HAP-1 (cell line): ENCODE data around the gene SLIT3.

Experiments used
- DNase-seq, 2 experiments: peaks; one replicate each; pipeline ENCODE4 v3.0.0-alpha.2; 2016 to 2020; ENCODE audit warnings: low spot score in 2 of 2
- H3K27me3 ChIP-seq: fragments of 250-450 bp; sonication (Bioruptor Pico); 2 replicates; pipeline ENCODE4 v1.5.1; 2020; ENCODE audit warnings: low read depth, mild to moderate bottlenecking, moderate library complexity
- H3K36me3 ChIP-seq: fragments of 250-450 bp; sonication (Bioruptor Pico); replicated peaks from 2 replicates; pipeline ENCODE4 v1.5.1; 2020; ENCODE audit warnings: mild to moderate bottlenecking
- H3K4me1 ChIP-seq: fragments of 250-450 bp; sonication (Bioruptor Pico); 2 replicates; pipeline ENCODE4 v1.5.1; 2020; ENCODE audit warnings: mild to moderate bottlenecking
- H3K4me3 ChIP-seq: fragments of 250-450 bp; sonication (Bioruptor Pico); 2 replicates; pipeline ENCODE4 v1.5.1; 2020; ENCODE audit warnings: mild to moderate bottlenecking, moderate library complexity
- H3K9me3 ChIP-seq: fragments of 250-450 bp; sonication (Bioruptor Pico); 2 replicates; pipeline ENCODE4 v1.5.1; 2020; ENCODE audit warnings: mild to moderate bottlenecking, moderate library complexity
- in situ Hi-C: fragments of 300-500 bp; cut with MboI; formaldehyde crosslinking; loops from 3 replicates; pipeline ENCODE4 v1.14.3; 2020; ENCODE audit warnings: low sequenced_read_pairs, inconsistent platforms, mixed read lengths

SLIT3 gene

GRCh38 chr5:169182797-169183196 lies 118.1 kb downstream of the SLIT3 start:
- DNase-seq: no peak
- in situ Hi-C loops: no loop called here
- Histone ChIP-seq H3K27me3 (no peaks in the 10 kb centered on the region), H3K36me3 (no peaks in the 10 kb centered on the region), H3K4me3 (no peak overlapping the region), H3K4me1 (no peaks in the 10 kb centered on the region), H3K9me3 (no peaks in the 10 kb centered on the region)

GRCh38 chr5:169181814-169182213 lies 119.1 kb downstream of the SLIT3 start:
- Histone ChIP-seq H3K36me3 (no peaks in the 10 kb centered on the region), H3K27me3 (no peaks in the 10 kb centered on the region), H3K4me3 (no peak overlapping the region), H3K9me3 (no peaks in the 10 kb centered on the region), H3K4me1 (no peaks in the 10 kb centered on the region)
- in situ Hi-C loops: no loop called here
- DNase-seq: no peak

GRCh38 chr5:169178754-169179153 lies 122.2 kb downstream of the SLIT3 start:
- no peak for DNase-seq
- Histone ChIP-seq H3K27me3 (no peaks in the 10 kb centered on the region), H3K36me3 (no peaks in the 10 kb centered on the region), H3K4me1 (no peaks in the 10 kb centered on the region), H3K9me3 (no peaks in the 10 kb centered on the region), H3K4me3 (no peak overlapping the region)
- in situ Hi-C loops: no loop called here

- DNase-seq: no peak
- Histone ChIP-seq H3K36me3 (no peaks in the 10 kb centered on the region), H3K4me1 (no peaks in the 10 kb centered on the region), H3K4me3 (no peak overlapping the region), H3K27me3 (no peaks in the 10 kb centered on the region), H3K9me3 (no peaks in the 10 kb centered on the region)
- in situ Hi-C loops: no loop called here
These were observed 122.7 kb downstream of the SLIT3 start for GRCh38 chr5:169178274-169178673.

- in situ Hi-C loops: no loop called here
- no peaks in the 10 kb centered on the region for H3K36me3 ChIP-seq
- H3K4me3 ChIP-seq: no peak overlapping the region
These were observed 123.9 kb downstream of the SLIT3 start for GRCh38 chr5:169176709-169177694.

GRCh38 chr5:169175733-169176132 lies 125.2 kb downstream of the SLIT3 start:
- in situ Hi-C loops: no loop called here
- no peaks in the 10 kb centered on the region for H3K36me3 ChIP-seq
- H3K9me3 ChIP-seq: no peaks in the 10 kb centered on the region
- H3K27me3 ChIP-seq: no peaks in the 10 kb centered on the region
- H3K4me3 ChIP-seq: no peak overlapping the region
- DNase-seq: no peak
- no peaks in the 10 kb centered on the region for H3K4me1 ChIP-seq

More at GRCh38 chr5:169176709-169177694, 123.9 kb downstream of the SLIT3 start:
- DNase-seq: no peak
- no peaks in the 10 kb centered on the region for H3K4me1 ChIP-seq
- H3K9me3 ChIP-seq: no peaks in the 10 kb centered on the region
- H3K27me3 ChIP-seq: no peaks in the 10 kb centered on the region

GRCh38 chr5:169174923-169175322 lies 126.0 kb downstream of the SLIT3 start:
- no peak for DNase-seq
- Histone ChIP-seq H3K27me3 (no peaks in the 10 kb centered on the region), H3K4me1 (no peaks in the 10 kb centered on the region), H3K36me3 (no peaks in the 10 kb centered on the region), H3K9me3 (no peaks in the 10 kb centered on the region), H3K4me3 (no peak overlapping the region)
- in situ Hi-C loops: no loop called here

GRCh38 chr5:169173372-169173771 lies 127.6 kb downstream of the SLIT3 start:
- Histone ChIP-seq H3K27me3 (no peaks in the 10 kb centered on the region), H3K4me1 (no peaks in the 10 kb centered on the region), H3K4me3 (no peak overlapping the region), H3K36me3 (no peaks in the 10 kb centered on the region), H3K9me3 (no peaks in the 10 kb centered on the region)
- DNase-seq: peak in 1 of 2 experiments; percentile 19
- in situ Hi-C loops: no loop called here

GRCh38 chr5:169171515-169171914 lies 129.4 kb downstream of the SLIT3 start:
- Histone ChIP-seq H3K27me3 (no peaks in the 10 kb centered on the region), H3K9me3 (no peaks in the 10 kb centered on the region), H3K4me3 (no peak overlapping the region), H3K36me3 (no peaks in the 10 kb centered on the region), H3K4me1 (no peaks in the 10 kb centered on the region)
- in situ Hi-C loops: no loop called here
- DNase-seq: no peak

GRCh38 chr5:169169783-169170182 lies 131.2 kb downstream of the SLIT3 start:
- in situ Hi-C loops: no loop called here

GRCh38 chr5:169168280-169168679 lies 132.7 kb downstream of the SLIT3 start:
- H3K4me1 ChIP-seq: no peaks in the 10 kb centered on the region
- H3K27me3 ChIP-seq: no peaks in the 10 kb centered on the region
- in situ Hi-C loops: no loop called here
- no peak overlapping the region for H3K4me3 ChIP-seq
- DNase-seq: no peak
- H3K9me3 ChIP-seq: no peaks in the 10 kb centered on the region
- H3K36me3 ChIP-seq: no peaks in the 10 kb centered on the region

More at GRCh38 chr5:169169783-169170182, 131.2 kb downstream of the SLIT3 start:
- Histone ChIP-seq H3K36me3 (no peaks in the 10 kb centered on the region), H3K27me3 (no peaks in the 10 kb centered on the region), H3K4me1 (no peaks in the 10 kb centered on the region), H3K9me3 (no peaks in the 10 kb centered on the region), H3K4me3 (no peak overlapping the region)
- DNase-seq: no peak

GRCh38 chr5:169166078-169166477 lies 134.9 kb downstream of the SLIT3 start:
- H3K4me1 ChIP-seq: no peaks in the 10 kb centered on the region
- no peak overlapping the region for H3K4me3 ChIP-seq
- no peaks in the 10 kb centered on the region for H3K27me3 ChIP-seq
- no peaks in the 10 kb centered on the region for H3K36me3 ChIP-seq
- H3K9me3 ChIP-seq: no peaks in the 10 kb centered on the region
- DNase-seq: no peak
- in situ Hi-C loops: no loop called here

- H3K4me3 ChIP-seq: no peak overlapping the region
- no peaks in the 10 kb centered on the region for H3K9me3 ChIP-seq
- DNase-seq: no peak
- no peaks in the 10 kb centered on the region for H3K27me3 ChIP-seq
- no peaks in the 10 kb centered on the region for H3K36me3 ChIP-seq
- no peaks in the 10 kb centered on the region for H3K4me1 ChIP-seq
- in situ Hi-C loops: no loop called here
These were observed 135.9 kb downstream of the SLIT3 start for GRCh38 chr5:169165052-169165451.

GRCh38 chr5:169164481-169164925 lies 136.4 kb downstream of the SLIT3 start:
- Histone ChIP-seq H3K4me3 (no peak overlapping the region), H3K9me3 (no peaks in the 10 kb centered on the region), H3K4me1 (no peaks in the 10 kb centered on the region), H3K27me3 (no peaks in the 10 kb centered on the region), H3K36me3 (no peaks in the 10 kb centered on the region)
- DNase-seq: peak in 1 of 2 experiments; percentile 35
- in situ Hi-C loops: no loop called here
